ENCODE data around the gene PRKCA.

The PRKCA gene

DNA sequence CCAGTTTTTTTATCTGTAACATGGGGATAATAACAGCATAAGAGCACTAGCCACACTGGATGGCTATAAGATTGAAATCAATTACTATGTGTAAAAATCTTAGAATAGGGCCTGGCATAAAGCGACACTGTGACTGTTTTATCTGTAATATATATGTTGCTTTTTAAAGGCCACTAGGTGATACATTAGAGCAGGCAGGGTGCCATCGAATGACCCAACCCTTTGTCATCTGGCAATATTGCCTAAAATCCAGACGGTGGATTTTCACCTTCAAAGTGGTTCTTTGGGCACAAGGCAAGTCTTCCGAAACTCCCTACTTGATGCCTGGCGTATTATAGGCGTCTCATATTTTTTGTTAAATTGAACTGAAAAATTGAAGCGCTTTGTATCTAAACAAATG is 69.1 kb downstream of the PRKCA start:
- no peak overlapping the region for H3K4me3 ChIP-seq (ENCODE audit: low read depth, low read length)
- TF ChIP-seq, protein P1, sequence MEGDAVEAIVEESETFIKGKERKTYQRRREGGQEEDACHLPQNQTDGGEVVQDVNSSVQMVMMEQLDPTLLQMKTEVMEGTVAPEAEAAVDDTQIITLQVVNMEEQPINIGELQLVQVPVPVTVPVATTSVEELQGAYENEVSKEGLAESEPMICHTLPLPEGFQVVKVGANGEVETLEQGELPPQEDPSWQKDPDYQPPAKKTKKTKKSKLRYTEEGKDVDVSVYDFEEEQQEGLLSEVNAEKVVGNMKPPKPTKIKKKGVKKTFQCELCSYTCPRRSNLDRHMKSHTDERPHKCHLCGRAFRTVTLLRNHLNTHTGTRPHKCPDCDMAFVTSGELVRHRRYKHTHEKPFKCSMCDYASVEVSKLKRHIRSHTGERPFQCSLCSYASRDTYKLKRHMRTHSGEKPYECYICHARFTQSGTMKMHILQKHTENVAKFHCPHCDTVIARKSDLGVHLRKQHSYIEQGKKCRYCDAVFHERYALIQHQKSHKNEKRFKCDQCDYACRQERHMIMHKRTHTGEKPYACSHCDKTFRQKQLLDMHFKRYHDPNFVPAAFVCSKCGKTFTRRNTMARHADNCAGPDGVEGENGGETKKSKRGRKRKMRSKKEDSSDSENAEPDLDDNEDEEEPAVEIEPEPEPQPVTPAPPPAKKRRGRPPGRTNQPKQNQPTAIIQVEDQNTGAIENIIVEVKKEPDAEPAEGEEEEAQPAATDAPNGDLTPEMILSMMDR (IDR thresholded peaks at IDR 0.05; ENCODE audit: low read depth, low read length) = no peak
- TF ChIP-seq MYC (IDR thresholded peaks at IDR 0.05; ENCODE audit: low read depth, low read length) (no peak), POLR2A (IDR thresholded peaks at IDR 0.05; ENCODE audit: extremely low read depth, insufficient read length) (no peak)
- TF ChIP-seq, protein P2, sequence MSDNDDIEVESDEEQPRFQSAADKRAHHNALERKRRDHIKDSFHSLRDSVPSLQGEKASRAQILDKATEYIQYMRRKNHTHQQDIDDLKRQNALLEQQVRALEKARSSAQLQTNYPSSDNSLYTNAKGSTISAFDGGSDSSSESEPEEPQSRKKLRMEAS (IDR thresholded peaks at IDR 0.05; ENCODE audit: low read depth, low read length) = no peak
- DNase-seq (ENCODE audit: low read depth) = no peak

DNA sequence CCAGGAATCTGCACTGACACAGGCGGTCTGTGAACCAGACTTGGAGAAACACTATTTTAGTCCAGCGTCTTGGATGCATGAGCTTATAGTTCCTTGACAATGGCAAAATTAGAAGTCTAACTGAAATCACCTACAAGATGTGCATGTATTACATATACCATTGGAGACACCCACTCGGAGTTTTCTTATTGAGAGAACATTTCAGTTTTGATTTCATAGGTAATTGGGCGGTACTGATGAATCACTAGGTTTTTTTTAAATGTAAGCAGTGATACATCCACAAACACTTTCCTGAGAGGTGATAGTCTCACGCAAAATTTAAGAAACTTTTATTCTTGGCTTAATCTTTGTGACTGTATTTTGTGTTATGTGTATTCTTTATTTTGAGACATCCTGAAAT is 69.8 kb downstream of the PRKCA start:
- no peak for DNase-seq (ENCODE audit: low read depth)
- H3K4me3 ChIP-seq (ENCODE audit: low read depth, low read length) = no peak overlapping the region
- no peak for TF ChIP-seq POLR2A (IDR thresholded peaks at IDR 0.05; ENCODE audit: extremely low read depth, insufficient read length)
- TF ChIP-seq MYC (IDR thresholded peaks at IDR 0.05; ENCODE audit: low read depth, low read length) = no peak
- TF ChIP-seq, protein P1 (IDR thresholded peaks at IDR 0.05; ENCODE audit: low read depth, low read length) = no peak
- TF ChIP-seq, protein P2 (IDR thresholded peaks at IDR 0.05; ENCODE audit: low read depth, low read length) = no peak

DNA sequence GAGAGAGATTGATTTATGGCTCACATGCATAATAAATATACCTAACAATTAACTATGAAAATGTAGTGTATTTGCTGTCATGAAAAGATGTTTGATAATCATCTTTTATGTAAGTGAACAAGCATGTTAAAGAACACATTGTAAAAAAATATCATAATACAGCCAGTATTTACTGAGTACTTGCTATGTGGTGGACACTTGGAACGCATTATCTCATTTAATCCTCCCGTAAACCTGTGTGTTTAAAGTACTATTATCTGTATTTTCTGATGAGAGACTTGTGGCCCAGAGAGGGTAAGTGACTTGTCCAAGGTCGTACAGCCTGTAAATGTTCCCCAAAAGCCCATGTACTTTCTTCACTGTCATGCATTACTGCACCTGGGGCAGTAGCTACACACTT is 70.7 kb downstream of the PRKCA start:
- no peak for DNase-seq (ENCODE audit: low read depth)
- TF ChIP-seq, protein P2 (IDR thresholded peaks at IDR 0.05; ENCODE audit: low read depth, low read length) = no peak
- TF ChIP-seq MYC (IDR thresholded peaks at IDR 0.05; ENCODE audit: low read depth, low read length) (no peak), POLR2A (IDR thresholded peaks at IDR 0.05; ENCODE audit: extremely low read depth, insufficient read length) (no peak)
- TF ChIP-seq, protein P1 (IDR thresholded peaks at IDR 0.05; ENCODE audit: low read depth, low read length) = no peak

DNA sequence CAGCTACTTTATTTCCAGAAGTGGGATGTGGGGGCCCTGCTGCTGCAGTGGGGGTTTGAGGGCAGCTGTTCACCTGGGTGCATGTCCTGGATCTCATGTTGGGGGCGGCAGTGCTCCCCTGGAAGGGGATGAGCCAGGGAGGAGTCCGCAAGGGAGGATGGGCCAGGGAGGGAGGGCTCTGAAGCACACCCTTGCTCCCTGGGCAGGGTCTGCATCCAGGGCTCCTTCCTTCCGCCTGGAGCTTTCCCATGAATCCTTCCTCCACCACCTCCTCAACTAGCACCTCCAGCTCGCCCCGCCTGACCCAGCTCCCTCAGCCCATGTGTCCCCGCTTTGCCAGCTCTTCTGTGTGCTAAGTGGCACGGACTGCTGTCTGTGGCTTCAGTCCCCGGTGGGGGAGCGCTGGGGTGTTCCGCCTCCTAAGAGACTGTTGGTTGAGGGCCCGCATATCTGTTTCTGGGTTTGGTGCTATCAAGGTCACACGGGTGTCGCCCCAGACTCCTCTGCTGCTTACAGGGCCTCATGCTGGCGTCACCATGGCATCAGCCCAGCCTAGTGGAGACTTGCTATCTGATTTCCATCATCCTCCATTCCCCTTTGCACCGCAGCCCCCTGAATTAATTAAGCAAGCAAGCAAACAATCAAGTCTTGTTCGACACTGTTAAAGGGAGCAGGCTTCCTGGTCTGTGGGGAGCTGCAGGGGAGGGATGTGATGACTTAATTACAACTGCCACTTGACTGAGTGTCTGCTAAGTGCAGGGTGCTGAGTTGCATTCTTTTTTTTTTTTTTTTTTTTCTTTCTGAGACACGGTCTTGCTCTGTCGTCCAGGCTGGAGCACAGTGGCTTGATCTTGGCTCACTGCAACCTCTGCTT is 71.8 kb downstream of the PRKCA start:
- TF ChIP-seq MYC (IDR thresholded peaks at IDR 0.05; ENCODE audit: low read depth, low read length) = no peak
- TF ChIP-seq POLR2A (IDR thresholded peaks at IDR 0.05; ENCODE audit: extremely low read depth, insufficient read length) = no peak
- TF ChIP-seq, protein P2 (IDR thresholded peaks at IDR 0.05; ENCODE audit: low read depth, low read length) = no peak
- TF ChIP-seq, protein P1 (IDR thresholded peaks at IDR 0.05; ENCODE audit: low read depth, low read length) = no peak
- peak; percentile 84 for DNase-seq (ENCODE audit: low read depth)

More for the DNA sequence above, 70.7 kb downstream of the PRKCA start:
- no peak overlapping the region for H3K4me3 ChIP-seq (ENCODE audit: low read depth, low read length)

DNA sequence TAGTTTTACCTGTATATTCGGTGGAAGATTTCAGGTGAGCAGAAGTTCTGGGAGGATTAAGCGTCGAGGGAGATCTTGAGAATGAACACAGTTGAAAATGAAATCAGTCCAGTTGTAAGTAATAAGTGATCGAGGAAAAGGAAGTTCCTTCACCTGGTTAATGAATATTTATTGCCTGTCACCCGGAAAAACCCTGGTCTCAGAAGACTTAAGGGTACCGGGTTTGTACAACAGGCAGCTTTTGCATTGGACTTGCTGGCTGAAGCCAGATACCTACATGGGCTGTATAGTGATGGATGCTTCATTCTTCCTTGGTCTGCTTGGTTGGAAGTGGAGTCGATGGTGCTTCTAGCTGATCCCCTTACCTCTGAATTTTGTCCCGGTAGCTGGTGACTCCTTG is 72.7 kb downstream of the PRKCA start:
- no peak overlapping the region for H3K4me3 ChIP-seq (ENCODE audit: low read depth, low read length)
- TF ChIP-seq MYC (IDR thresholded peaks at IDR 0.05; ENCODE audit: low read depth, low read length) (no peak), POLR2A (IDR thresholded peaks at IDR 0.05; ENCODE audit: extremely low read depth, insufficient read length) (no peak)
- TF ChIP-seq, protein P2 (IDR thresholded peaks at IDR 0.05; ENCODE audit: low read depth, low read length) = no peak
- TF ChIP-seq, protein P1 (IDR thresholded peaks at IDR 0.05; ENCODE audit: low read depth, low read length) = no peak
- DNase-seq (ENCODE audit: low read depth) = no peak

More for the DNA sequence above, 71.8 kb downstream of the PRKCA start:
- no peak overlapping the region for H3K4me3 ChIP-seq (ENCODE audit: low read depth, low read length)

Measured in NB4 (cell line).